Endometrial microvascular endothelial cells (primary cell): Measurements from ENCODE around the gene OPN5. TPM values are rescaled to one million over a fixed set of nuclear protein-coding genes. Genes with fewer than 3 reads are reported as not detected.

ENCODE experiments used
- in situ Hi-C: cut with HindIII; loops from 2 replicates; pipeline ENCODE4 v1.10.0; 2017; ENCODE audit warnings: low sequenced_read_pairs, low pct_unique_long_range_greater_than_20kb; ENCODE audit errors: inconsistent ontology term
- total RNA-seq: library from RNA; depleted of rRNA; stranded (reverse); fragments of >200 nt; gene quantifications from one replicate; pipeline ENCODE4 v1.2.3, GENCODE V29; 2015; ENCODE audit errors: inconsistent ontology term

The OPN5 gene
- total RNA-seq, 1 donor from 2014 or later: not detected

DNA sequence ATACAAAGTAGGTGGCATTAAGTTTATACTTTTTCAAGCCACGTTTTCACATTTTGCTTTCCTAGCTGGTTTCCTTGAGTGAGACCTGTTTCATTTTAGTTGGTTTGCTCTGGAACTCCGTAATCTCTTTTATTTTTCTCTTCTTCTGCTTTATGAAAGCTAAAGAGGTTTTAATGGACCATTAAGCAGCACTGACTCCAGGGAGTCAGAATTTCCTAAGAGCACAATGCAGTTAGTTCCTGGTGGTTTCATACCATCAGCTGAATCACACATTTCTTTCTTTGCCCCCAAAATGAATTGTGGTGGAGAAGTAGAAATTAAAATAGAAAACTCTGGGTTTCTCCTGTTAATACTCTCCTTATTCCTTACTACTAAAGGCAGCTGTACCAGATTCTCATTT, 3.4 kb downstream of the OPN5 start:
- in situ Hi-C loops: no loop called here

DNA sequence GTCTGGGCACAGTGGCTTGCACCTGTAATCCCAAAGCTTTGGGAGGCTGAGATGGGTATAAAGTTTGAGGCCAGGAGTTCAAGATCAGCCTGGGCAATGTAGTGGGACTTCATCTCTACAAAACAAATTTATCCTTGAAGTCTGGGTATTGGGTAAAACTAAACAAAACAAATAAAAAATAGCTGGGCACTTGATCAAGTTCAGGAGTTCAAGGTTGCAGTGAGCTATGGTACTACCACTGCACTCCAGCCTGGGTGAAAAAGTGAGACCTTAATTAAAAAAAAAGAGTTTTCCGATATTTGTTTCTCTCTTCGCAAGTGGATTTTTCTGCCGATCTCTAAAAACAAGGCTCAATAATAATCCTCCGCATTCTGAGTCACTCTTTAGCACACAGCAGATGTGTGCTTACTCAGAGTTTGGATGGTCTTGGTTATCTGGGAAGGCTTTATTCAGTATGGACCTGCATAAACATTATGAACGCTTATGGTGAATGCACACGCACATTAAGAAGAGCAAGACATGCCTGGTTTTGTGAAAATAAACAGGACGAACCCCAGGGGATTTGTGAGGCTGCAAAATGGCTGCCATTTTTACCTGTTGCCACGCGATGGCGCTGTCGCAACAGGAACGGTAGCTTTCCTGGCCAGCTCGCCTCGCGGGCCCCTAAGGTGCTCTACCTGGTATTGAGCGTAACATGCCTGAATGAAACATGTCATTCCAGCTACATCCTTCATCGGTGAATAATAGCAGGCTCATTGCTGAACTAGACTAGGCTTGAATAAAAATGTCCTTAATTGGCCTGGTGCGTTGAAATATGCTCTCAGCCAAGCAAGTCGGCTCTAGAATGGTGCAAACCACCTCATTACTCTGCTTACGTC, 6.0 kb downstream of the OPN5 start:
- in situ Hi-C loops: no loop called here

DNA sequence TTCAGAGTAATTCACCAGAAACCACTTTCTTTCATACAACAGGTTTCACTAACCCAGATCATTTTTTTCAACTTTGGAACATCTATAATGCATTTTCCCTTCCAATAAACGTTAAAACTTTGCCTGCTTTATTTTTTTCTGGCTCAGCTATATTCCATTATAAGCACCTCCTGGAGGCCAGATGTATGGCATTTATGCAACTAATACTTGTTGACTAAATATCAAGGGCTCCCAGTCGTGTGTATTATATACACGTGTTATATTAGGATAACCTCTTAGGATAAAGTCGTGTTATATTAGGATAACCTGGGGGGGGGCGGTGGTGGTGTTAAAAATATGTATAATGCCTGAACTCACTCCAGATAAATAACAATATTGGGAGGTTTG, 6.7 kb downstream of the OPN5 start:
- in situ Hi-C loops: no loop called here

DNA sequence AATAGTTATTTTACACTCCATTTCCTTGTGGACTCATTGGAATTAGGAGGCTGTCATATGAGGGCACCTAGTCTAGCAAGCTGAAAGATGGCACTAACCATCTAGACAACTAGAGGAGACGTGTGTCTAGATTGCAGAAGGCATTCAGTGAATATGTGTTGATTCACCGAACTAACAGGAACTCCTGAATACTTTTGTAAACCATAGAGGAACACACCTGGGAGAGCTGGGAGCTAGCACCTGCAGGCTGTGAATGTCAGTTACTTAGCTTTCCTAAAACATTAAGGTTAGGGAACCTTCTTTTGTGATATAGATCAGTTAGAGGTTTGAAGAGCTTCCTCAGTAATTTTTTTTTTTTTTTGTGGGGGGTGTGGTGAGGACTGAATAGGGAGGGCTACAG, 7.7 kb downstream of the OPN5 start:
- in situ Hi-C loops: no loop called here

DNA sequence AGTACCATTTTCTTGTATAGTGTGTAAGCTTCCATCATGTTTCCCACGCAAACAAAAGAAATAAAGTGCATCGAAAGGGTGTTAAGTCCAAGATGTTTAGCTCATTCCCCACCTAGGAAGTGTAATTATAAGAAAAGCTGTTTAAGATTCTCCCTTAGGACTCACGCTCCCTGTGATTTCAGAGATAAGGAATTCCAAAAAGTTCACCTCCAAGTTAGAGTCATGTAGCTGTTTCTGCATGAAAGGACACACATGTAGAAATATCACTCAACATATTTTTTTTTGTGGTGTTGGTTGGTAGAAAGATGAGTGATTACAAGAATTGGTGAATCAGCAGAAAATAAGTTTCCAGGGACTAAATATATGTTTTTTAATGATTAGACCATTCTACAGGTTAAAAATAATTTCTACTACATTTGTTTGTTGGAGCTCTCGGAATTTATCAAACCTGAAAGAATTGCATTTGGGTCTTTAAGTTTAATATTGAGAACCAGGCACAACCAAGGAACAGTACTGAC, 10.4 kb downstream of the OPN5 start:
- in situ Hi-C loops: no loop called here

DNA sequence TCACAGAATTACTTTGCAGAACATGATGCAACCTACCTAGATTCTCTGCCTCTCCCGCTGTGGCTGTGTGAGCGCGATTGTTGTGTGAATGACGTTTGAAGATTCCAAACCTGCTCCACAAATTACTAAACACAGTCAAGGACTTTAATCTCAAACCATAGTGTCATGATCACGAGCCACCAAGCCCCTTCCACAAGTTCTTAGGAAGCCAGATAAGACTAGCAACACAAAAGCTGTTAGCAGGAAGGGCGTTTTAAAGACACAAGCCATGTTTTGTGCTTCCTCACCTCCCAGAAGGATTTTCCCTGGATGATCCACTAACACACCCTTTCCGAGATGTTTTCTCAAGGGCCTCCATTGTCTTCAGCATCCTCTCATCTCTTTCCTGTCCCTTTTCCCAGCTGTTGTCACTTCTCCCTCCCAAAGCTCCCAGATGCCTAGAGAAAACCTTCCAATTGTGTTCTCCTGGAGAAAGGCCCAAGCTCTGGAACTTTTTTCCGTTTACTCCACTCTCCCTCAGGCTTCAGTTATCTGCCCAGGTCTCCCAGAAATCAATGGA, 12.8 kb downstream of the OPN5 start:
- in situ Hi-C loops: no loop called here

DNA sequence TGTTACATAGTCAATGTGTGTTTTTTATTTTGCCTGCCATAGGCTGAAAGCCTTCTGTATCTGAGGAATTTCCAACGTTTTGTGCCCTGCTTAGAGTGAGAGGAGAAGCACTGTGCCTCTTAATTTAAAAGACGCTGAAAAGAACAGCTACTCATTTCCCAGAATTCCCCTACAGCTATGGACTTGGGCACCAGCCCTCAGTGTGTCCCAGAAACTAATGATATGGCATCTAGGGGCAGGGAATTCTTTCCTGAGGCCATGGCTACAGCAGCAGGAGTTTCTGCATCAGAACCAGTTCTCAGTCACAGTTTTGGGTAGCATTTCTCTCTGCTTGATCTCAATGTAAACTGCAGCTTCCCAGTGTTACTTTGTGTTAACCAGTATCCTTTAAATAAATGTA, 20.2 kb downstream of the OPN5 start:
- in situ Hi-C loops: no loop called here

DNA sequence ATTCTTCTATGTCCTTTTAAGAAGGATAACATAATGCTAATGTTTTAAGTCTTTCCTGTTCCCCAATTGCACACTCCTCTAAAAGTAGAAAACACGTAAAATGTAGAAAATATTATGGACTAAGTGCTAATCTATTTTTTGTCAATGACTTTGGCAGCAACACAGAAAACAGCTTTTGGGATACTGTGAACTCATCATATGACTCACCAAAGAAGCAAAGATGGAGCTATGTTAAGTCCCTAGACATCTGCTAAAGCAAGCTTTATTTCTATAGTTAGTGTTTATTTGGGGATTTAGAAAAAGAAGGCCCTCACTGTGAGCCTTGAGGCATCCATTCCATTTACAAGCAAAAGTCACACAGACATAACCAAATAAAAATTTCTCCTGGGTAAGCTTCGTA, 23.0 kb downstream of the OPN5 start:
- in situ Hi-C loops: no loop called here

DNA sequence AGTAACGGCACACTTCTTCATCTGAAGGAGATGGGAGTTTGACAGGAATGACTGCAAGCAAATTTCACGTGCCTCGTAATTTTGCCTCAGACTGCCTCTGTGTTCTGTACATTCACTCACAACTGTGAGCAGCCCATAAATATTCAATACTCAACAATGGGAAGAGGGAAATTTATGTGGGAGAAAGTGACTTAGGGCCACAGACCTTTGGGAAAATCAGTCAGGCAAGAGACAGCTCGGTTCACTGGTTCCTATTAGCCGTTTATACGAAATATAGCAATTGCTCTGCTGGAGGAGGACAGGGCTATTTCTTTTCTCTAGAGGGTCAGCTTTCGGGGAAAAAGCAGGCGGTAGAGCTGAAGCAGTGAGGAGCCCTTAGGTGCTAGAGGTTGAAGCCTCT, 28.0 kb downstream of the OPN5 start:
- in situ Hi-C loops: no loop called here

DNA sequence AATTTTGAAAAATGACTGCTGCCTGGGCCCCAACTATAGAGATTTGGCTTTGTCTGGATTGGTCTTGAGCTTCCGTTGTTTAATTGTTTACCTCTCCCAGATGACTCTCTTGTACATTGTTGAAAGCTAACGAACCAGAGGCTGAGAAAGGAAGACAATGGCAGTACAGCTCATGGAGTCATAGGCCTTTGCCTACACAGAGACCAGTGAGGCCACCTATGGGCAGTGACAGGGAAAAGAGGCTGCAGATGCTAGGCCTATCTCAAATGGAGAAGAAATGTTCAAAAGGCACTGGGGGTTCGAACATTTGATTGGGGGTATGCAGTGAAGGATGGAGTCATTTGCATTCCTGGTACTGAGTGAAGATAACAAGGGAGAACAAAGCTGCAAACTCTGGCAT, 29.1 kb downstream of the OPN5 start:
- in situ Hi-C loops: no loop called here

DNA sequence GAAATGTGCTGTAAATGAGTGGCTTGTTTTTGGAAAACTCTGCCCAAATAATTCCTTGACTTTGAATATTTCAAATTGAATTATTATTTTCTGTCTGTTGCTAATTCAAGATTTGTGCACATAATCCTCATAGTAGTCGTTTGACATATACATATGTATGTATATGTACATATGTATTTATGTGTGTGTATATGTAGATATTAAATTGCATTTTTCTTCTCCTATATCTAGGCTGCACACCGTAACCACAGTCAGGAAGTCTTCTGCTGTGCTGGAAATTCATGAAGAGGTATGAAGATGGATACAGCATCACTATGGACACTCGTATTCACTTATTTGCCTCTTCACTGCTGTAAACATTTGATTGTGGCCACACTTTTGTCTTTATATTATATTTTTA, 29.6 kb downstream of the OPN5 start:
- in situ Hi-C loops: no loop called here

DNA sequence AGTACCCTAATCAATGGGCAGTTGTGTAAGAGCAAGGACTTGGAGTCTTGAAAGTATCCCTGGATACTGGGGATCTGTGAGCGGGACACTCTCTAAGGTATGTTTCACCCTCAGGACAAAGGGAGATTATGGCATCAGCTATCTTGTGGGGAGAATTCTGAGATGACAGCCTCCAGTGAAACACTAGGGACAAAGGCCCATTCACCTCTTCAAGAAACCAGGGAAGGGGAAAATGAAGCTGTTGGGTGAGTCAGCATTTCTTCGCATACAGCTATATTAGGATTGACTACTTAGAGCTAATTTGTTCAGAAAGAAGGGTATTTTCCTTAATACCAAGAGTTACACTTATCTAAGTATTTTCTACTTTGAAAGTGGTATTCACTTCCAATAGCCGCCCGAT, 35.9 kb downstream of the OPN5 start:
- in situ Hi-C loops: no loop called here

DNA sequence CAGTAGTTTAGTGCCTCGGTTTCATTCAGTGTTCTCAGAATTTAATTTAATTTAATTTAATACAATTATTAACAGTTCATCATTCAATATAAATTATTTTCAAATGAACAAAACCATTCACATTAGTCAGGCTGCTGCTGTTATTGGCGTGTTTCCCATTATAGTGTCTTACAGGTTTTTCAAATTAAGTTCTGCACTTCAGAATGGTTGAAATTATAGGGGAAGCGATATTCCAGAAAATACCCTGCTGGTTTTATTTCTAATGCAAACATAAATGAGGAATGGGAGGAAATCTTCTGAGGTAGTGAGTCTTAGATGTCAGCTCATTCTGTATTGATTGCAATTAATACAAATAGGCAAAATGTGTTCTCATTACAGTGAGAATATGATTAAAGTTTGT, 37.6 kb downstream of the OPN5 start:
- in situ Hi-C loops: no loop called here

DNA sequence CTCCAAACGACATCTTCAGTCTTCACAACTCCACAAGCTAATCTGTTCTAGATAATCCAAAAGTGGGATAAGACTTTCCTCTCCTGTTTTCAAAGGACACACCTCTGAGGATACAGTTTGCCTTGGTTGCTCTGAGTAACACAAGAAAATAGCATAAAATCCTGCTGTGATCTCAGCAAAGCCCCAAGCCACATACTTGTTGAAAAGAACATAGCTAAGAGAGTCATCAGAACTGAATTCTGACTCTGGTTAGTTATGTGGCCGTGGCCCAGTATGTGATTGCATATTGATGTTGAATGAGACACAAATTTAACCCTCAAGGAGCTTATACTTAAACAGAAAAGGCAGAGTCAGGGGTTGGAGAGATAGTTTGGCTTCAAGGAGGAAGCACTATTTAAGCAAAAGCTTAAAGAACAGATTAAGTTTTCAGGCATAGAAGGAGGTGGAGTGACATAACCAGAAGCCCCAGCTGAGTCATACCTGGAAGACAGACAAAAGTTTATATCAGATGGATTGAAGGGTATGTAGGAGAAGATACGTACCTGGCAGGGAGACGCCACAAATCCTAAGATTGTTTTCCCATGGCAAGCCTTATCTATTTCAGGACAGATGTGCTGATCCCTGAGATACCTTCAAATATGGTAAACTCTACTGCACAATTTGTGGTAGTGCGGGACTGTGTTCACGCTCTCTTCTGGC, 41.2 kb downstream of the OPN5 start:
- in situ Hi-C loops: no loop called here

DNA sequence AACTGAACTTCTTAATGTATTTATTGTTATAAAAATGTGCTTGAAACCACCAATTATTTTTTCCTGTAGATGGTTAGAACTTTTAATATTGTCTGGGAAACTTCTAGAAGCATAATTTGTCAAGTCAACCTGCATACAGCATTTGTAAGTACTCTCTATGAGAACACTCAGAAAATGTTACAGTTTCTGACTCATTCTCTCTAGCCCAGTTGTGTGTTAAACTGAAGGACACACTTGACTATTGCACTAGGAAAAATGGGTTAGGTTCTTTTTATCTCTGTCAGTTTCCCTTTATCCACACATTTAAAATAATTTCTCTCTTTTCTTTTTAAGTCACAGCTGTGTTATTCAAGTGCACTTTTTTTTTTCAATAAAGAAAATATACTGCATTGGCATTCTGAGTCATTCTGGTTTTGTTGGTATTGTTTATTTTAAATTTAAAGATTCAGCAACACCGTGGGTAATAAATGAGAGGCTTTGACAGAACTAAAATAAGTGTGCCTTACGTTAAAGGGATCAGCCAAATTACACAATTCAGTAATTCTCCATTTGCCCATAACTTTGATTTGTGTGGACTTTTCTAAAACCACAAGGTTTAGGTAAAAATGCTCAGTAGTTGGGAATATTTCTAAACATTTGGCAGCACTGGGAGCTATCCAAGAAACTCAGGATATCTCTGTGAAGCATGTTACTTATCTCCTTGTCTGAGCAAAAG, 50.7 kb downstream of the OPN5 start:
- in situ Hi-C loops: no loop called here

DNA sequence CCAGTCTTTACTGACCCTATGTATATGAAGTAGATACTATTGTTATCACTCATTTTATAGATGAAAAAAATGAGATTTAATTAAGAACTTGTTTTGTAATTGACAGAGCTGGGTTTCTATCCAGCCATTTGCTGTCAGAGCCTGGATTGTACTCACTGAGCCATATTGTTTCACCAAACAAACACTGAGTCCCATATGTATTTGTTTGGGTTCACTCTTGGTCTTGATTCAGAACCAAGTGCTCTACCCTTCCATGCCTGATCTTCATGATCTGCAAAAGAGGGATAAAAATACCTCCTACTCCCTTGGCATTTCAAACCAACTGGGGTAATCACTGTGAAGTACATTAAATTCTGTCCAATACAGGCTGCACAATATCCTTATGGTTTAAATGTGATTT, 52.4 kb downstream of the OPN5 start:
- in situ Hi-C loops: no loop called here

DNA sequence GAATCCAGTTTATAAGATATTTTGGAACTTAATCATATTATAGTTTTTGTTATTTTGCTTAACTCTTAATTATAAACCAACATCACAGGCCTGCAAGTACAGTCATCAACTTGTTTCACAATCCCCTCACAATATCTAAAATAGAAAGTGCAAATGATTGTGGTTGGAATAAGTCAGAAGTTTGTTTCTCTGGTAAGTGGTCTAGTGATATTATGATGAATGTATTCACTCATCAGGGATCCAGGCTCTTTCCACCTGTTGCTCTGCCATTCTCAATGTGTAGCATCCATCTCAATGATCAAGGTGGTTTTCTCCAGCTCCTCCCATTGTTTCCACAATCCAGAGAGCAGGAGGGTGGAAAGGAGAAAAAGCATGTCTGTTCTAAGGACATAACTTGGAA, 54.2 kb downstream of the OPN5 start:
- in situ Hi-C loops: no loop called here

DNA sequence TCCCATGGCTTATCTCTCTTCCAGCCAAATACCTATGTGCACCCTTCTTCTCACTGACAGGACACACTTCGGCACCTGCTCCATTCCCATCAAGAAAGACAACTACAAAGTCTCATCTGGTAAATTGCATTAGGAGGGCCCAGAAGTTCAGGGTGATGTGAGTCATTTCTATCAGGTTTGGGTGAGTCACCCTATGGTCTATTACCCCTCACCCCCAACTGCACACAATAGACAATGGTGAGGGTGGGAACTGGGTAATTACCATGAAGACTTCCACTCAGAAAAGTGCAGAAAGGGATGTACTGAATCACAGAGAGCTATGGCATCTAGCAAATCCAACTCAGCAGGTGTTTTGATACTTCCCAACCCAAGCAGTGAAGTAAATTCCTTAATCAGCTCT, 54.8 kb downstream of the OPN5 start:
- in situ Hi-C loops: no loop called here

DNA sequence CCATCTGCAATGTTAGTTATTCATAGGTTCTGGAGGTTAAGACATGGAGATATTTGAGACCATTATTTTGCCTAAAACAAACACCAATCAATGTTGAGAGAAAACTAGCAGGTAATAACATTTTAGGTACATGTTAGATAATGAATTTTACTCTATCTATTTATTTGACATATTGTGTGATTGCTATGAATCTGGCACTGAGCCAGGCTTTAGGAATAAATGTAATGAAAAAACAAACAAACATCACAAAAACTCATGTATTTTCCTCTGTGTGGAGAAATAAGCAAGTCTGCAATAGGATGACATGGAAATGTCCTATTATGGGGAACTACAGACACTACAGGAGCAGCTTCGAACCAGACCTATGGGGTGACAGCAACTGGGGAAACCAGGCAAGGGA, 57.8 kb downstream of the OPN5 start:
- in situ Hi-C loops: no loop called here
